ENCODE results near the gene VSIG2.

VSIG2 gene

DNA sequence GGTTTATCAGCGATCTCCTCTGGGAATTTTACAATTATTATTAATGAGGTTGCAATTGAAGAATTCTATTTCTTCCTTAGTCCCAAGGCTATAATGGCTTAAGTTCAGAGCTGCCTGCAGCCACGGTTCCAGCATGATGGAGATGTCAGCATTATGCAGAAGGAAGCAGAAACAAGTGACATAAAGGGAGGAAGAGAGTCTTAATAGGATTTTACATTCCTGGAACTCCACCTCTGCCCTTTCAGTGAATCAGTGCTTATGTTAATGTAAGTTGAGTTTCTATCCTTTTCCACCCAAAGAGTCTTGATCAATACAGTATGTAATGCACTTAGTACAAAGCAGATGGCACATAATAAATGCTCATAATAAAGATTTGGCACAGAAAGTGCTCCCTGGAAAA lies 23.9 kb downstream of the VSIG2 start:
- no peak overlapping the region for H3K27ac ChIP-seq
- TF ChIP-seq, protein P1, sequence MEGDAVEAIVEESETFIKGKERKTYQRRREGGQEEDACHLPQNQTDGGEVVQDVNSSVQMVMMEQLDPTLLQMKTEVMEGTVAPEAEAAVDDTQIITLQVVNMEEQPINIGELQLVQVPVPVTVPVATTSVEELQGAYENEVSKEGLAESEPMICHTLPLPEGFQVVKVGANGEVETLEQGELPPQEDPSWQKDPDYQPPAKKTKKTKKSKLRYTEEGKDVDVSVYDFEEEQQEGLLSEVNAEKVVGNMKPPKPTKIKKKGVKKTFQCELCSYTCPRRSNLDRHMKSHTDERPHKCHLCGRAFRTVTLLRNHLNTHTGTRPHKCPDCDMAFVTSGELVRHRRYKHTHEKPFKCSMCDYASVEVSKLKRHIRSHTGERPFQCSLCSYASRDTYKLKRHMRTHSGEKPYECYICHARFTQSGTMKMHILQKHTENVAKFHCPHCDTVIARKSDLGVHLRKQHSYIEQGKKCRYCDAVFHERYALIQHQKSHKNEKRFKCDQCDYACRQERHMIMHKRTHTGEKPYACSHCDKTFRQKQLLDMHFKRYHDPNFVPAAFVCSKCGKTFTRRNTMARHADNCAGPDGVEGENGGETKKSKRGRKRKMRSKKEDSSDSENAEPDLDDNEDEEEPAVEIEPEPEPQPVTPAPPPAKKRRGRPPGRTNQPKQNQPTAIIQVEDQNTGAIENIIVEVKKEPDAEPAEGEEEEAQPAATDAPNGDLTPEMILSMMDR (conservative IDR thresholded peaks at IDR 0.05), result no peak
- TF ChIP-seq ZFX (IDR thresholded peaks at IDR 0.05), result no peak

DNA sequence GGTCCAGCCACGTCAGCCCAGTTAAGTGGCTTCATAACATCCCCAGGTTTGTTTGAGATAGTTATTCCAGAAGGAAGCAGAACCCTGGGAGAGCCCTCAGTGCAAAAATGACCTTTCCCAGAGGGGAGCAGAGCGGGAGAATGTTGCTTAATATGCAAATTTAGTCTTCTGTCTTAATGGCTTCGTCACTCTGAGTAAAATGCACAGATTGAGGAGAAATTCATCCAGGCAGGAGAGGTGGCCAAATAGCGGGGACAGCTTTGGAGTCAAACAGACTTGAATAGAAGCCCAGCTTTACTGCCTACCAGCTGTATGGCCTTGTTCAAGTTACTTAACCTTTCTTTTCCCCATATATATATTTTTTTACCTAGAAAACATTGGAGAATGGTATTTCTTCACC lies 24.6 kb downstream of the VSIG2 start:
- H3K27ac ChIP-seq, result no peak overlapping the region
- TF ChIP-seq ZFX (IDR thresholded peaks at IDR 0.05), result no peak
- TF ChIP-seq, protein P1 (conservative IDR thresholded peaks at IDR 0.05), result no peak

DNA sequence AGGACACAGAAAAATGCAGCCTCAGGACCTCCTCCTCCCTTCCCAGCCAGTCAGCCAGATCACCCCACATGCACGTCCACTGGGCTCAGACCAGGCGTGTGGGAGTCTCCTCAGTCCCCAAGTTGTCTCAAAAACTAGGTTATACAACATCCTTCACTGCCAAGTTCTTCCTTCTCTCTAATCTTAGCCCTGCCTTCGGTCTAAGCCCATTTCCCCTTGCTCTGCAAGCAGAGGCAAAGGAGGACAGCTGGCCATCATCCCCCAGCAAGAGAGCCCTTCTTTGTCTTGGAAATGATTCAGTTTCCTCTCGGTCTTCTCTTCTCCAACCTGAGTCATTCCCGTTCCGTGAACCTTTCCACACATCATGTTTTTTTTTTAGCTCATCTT lies 26.3 kb downstream of the VSIG2 start:
- no peak for TF ChIP-seq ZFX (IDR thresholded peaks at IDR 0.05)
- TF ChIP-seq, protein P1 (conservative IDR thresholded peaks at IDR 0.05), result no peak

DNA sequence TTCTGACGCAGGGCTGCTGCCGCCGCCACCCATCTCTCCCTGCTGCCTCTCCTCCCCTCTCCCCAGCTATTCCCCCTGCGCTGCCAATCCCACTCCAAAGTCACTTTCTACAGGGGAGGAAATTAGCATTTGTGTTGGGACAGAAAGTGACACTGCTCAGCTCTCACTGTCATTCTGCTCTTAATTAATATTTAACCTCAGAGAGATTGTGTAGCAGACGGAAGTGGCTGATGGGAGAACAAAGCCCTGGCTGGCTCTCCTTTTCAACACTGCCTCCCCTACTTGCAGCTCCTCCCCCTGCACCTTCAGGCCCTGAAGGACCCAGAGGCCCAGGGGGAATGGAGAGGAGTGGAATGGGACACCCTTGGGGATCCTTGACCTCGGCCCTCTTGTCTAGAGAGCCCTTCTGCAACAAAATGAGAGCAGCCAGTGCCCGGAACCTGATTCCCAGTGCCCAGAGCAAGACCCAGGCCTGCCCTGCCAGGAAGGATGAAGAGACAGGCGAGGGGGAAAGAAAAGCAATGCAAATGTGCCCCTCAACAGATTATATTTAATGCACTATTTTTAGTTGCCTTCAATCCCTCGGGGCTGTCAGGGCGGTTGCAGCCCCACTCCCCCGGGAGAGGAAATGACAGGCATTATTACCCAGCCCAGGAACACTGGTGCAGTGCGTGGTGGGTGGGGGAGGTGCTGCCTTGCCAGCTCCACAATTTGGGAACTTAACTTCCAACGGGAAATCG lies 26.9 kb downstream of the VSIG2 start:
- H3K27ac ChIP-seq, result no peak overlapping the region
- TF ChIP-seq, protein P1 (conservative IDR thresholded peaks at IDR 0.05), result no peak
- no peak for TF ChIP-seq ZFX (IDR thresholded peaks at IDR 0.05)

More for the DNA sequence above, 26.3 kb downstream of the VSIG2 start:
- H3K27ac ChIP-seq, result no peak overlapping the region

DNA sequence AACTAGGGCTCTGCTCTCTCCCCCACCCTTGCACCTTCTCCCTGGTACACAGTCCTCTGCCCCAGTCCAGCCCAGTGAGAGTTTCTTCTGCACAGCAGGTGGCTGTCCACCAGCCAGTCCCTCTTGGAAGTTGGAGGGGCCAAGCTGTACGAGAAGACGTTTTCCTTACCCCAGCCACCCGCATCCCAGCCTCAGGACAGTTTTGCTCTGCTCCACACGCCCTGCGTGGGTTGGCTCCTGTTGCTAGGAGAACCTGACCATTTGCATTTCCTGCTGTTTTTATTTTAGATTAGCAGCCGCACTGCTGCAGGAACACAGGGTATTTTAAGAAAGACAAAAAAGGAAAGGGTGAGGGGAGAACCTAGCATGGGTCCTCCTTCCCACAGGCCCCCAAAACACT lies 29.9 kb downstream of the VSIG2 start:
- no peak overlapping the region for H3K27ac ChIP-seq
- no peak for TF ChIP-seq ZFX (IDR thresholded peaks at IDR 0.05)
- TF ChIP-seq, protein P1 (conservative IDR thresholded peaks at IDR 0.05), result no peak

DNA sequence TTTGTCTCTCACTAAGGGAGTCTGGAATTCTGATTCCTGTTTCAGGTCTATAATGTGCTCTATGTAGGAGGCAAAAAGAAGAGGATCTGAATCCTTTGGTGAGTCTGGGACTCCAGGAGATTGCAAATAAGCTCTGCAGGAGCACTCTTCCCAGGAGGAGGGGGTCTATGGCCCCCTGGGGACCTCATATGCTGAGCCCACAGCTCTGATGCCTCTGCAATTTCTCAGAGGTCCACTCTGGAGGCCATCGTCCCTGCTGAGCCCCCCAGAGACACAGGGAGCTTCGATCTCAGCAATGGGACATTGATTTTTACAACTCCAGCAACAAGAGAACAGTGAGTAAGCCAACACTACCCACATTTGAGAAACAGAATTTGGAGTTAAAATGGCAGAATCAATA lies 32.5 kb downstream of the VSIG2 start:
- H3K27ac ChIP-seq, result no peak overlapping the region
- TF ChIP-seq, protein P1 (conservative IDR thresholded peaks at IDR 0.05), result no peak
- no peak for TF ChIP-seq ZFX (IDR thresholded peaks at IDR 0.05)

DNA sequence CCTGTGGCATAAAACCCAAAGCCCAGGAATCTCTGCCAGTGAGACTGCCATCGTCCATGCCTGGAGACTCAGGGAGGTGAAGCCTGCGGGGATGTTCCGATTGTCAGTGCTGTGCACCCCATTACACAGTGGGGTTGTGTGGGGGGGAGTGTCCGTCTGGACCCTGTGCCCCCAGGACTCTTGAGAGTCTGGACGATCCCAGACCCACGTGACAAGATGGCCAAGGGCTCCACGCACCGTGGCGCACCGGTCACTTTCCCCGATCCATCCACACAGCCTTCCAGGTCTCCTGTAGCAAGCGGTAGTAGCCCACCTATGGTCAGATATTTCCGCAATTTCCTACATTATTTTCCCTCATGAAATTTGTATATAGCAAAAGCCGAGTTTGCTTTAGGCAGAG lies 33.3 kb downstream of the VSIG2 start:
- TF ChIP-seq, protein P1 (conservative IDR thresholded peaks at IDR 0.05), result no peak
- no peak for TF ChIP-seq ZFX (IDR thresholded peaks at IDR 0.05)
- no peak overlapping the region for H3K27ac ChIP-seq
